A673 (cell line): ENCODE results near the gene KICS2. TPM values are rescaled to one million over a fixed set of nuclear protein-coding genes. Genes with fewer than 3 reads are reported as not detected.

Source experiments
- BruUV-seq: library from RNA; stranded (reverse); fragments of 400-500 nt; replicated peaks from 2 replicates; lab custom pipeline; 2021; lab: Mats Ljungman, UMichigan
- CTCF ChIA-PET: fragments of 300-600 bp; sonication (Branson Sonifier 250); formaldehyde crosslinking; loops from one replicate; lab custom pipeline; 2022; ENCODE audit warnings: antibody characterized with exemption; lab: Charles Lee
- POLR2A ChIA-PET: fragments of 300-600 bp; sonication (Branson Sonifier 250); formaldehyde crosslinking; loops from one replicate; lab custom pipeline; 2022; ENCODE audit warnings: antibody characterized with exemption; ENCODE audit not compliant: low non-redundant PET; lab: Charles Lee
- DNase-seq: peaks from one replicate; pipeline ENCODE4 v3.0.0-alpha.2; 2015; ENCODE audit warnings: low spot score
- H3K27ac ChIP-seq: fragments of 200-600 bp; sonication (generic); 2 replicates; pipeline ENCODE4 v1.5.1; 2016; ENCODE audit warnings: mixed run types, low read depth, mild to moderate bottlenecking, mixed read lengths, antibody characterized with exemption, low read length; ENCODE audit not compliant: poor library complexity, severe bottlenecking
- H3K27me3 ChIP-seq: fragments of 200-600 bp; sonication (generic); replicated peaks from 2 replicates; pipeline ENCODE4 v1.6.1; 2017; ENCODE audit warnings: mixed run types, low read depth, mild to moderate bottlenecking, mixed read lengths, antibody characterized with exemption, low read length; ENCODE audit not compliant: insufficient read depth, poor library complexity
- H3K36me3 ChIP-seq: fragments of 200-600 bp; sonication (generic); 2 replicates; pipeline ENCODE4 v1.6.1; 2016; ENCODE audit warnings: mixed run types, mild to moderate bottlenecking, mixed read lengths, antibody characterized with exemption, low read length; ENCODE audit not compliant: insufficient read depth, poor library complexity, severe bottlenecking
- H3K4me1 ChIP-seq: fragments of 200-600 bp; sonication (generic); 2 replicates; pipeline ENCODE4 v1.6.1; 2017; ENCODE audit warnings: mixed run types, mild to moderate bottlenecking, mixed read lengths, antibody characterized with exemption, low read length; ENCODE audit not compliant: insufficient read depth, poor library complexity, severe bottlenecking
- H3K4me3 ChIP-seq: fragments of 200-600 bp; sonication (generic); 2 replicates; pipeline ENCODE4 v1.5.1; 2016; ENCODE audit warnings: low read depth, mixed run types, mild to moderate bottlenecking, mixed read lengths, low read length; ENCODE audit not compliant: poor library complexity, severe bottlenecking
- H3K9me3 ChIP-seq: fragments of 200-600 bp; sonication (generic); 2 replicates; pipeline ENCODE4 v1.6.1; 2016; ENCODE audit warnings: mixed run types, low read depth, mild to moderate bottlenecking, mixed read lengths, antibody characterized with exemption, low read length; ENCODE audit not compliant: poor library complexity, severe bottlenecking
- CTCF ChIP-seq: fragments of 300-800, 200-600 bp; sonication (generic); conservative IDR thresholded peaks from 2 replicates; pipeline ENCODE4 v1.5.1; 2017; ENCODE audit warnings: low read depth, mild to moderate bottlenecking, antibody characterized with exemption, low read length, moderate library complexity, mixed read lengths
- EZH2 ChIP-seq: fragments of 200-600 bp; sonication (generic); IDR thresholded peaks from 2 replicates; pipeline ENCODE4 v1.6.1; 2017; ENCODE audit warnings: borderline replicate concordance, low read depth, mild to moderate bottlenecking, mixed read lengths, antibody characterized with exemption, low read length; ENCODE audit not compliant: poor library complexity, severe bottlenecking
- intact Hi-C: fragments of 100-400 bp; cut with micrococcal nuclease; formaldehyde crosslinking; loops from one replicate; pipeline ENCODE4 v1.10.0; 2022; ENCODE audit not compliant: unreplicated experiment
- total RNA-seq: library from RNA; stranded (reverse); gene quantifications from 2 replicates; pipeline ENCODE4 v1.2.3, GENCODE V29; 2021

Gene KICS2
- total RNA-seq, 1 experiment from 2014 or later, result 14.0 TPM

DNA sequence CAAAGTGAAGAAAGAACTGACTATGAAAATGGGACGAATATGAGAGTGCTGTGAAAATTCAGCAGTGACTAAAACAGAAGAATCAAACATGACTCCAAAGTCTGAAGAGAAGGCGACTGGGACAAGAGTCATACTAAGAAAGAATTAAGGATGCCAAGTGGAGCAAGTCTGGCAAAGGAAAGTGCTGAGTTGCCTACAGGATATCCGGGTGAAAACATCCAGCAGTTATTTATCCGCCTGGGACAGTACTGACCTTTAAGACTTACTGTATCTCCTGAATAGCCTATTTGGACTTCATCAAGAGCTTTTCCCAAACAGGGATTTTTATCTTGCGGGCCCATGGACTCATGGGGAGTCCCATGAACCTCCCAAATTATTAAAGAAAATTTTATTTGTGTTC lies 41.1 kb downstream of the KICS2 start:
- Histone ChIP-seq H3K27me3 (no peaks in the 10 kb centered on the region), H3K36me3 (no peaks in the 10 kb centered on the region), H3K4me1 (peaks cover 6% of the 10 kb centered on the region), H3K4me3 (no peak overlapping the region), H3K27ac (no peak overlapping the region), H3K9me3 (no peaks in the 10 kb centered on the region)
- intact Hi-C loops, result loop anchor here (1.0 kb wide), 1 partner anchor 337 kb away; the partner anchor contains the start of gene SRGAP1
- ChIA-PET CTCF (interaction anchor here (1.7 to 2.1 kb wide), 2 partner anchors 337 to 342 kb away, joined by 10 to 12 read pairs; partner anchors contain the start of gene SRGAP1), POLR2A (interaction anchor here (0.5 kb wide), 1 partner anchor 299 kb away, joined by 3 read pairs; no protein-coding TSS in a partner anchor)
- peak; percentile 26 for DNase-seq
- BruUV-seq, result no TSS peak
- TF ChIP-seq CTCF, result no peak
- TF ChIP-seq EZH2, result no peak

DNA sequence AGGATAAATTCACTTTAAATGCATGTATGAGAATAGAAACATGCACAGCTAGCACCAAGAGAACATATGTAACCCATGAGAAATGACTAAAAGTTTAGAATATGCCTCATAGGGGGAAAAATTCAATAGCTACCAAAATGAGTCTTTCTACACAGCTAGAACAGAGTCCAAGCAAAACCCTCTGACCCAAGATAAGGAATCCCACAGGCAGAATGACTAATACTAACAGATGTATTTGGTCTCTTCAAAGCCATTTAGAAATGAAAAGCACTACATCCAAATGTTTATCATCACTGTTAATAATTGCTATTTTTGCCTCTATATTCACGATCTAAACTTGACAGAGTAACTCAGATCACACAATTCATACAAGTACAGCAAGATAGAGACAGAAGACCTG lies 44.0 kb downstream of the KICS2 start:
- POLR2A ChIA-PET, result no interaction called here
- Histone ChIP-seq H3K4me3 (no peak overlapping the region), H3K36me3 (no peaks in the 10 kb centered on the region), H3K27ac (no peak overlapping the region), H3K4me1 (peaks cover 6% of the 10 kb centered on the region), H3K27me3 (no peaks in the 10 kb centered on the region), H3K9me3 (no peaks in the 10 kb centered on the region)
- no peak for DNase-seq
- CTCF ChIA-PET, result no interaction called here
- TF ChIP-seq CTCF (no peak), EZH2 (no peak)
- no TSS peak for BruUV-seq
- intact Hi-C loops, result no loop called here

GRCh38 chr12:64177001-64177400 lies 45.1 kb downstream of the KICS2 start:
- ChIA-PET POLR2A (no interaction called here), CTCF (no interaction called here)
- Histone ChIP-seq H3K27ac (no peak overlapping the region), H3K27me3 (no peaks in the 10 kb centered on the region), H3K9me3 (no peaks in the 10 kb centered on the region), H3K4me3 (no peak overlapping the region), H3K36me3 (no peaks in the 10 kb centered on the region), H3K4me1 (peaks cover 7% of the 10 kb centered on the region)
- no TSS peak for BruUV-seq
- intact Hi-C loops, result no loop called here
- DNase-seq, result no peak
- TF ChIP-seq EZH2 (no peak), CTCF (no peak)
